Gastrocnemius medialis (tissue), 4 donors: Measurements from ENCODE around the gene NOL4L. TPM values are rescaled to one million over a fixed set of nuclear protein-coding genes. Genes with fewer than 3 reads are reported as not detected.

ENCODE experiments used
- ATAC-seq, 2 donors: fragments of 150-250 bp; one replicate each; pipeline ENCODE4 v1.9.1; 2016
- DNase-seq, 2 donors: peaks; one replicate each; pipeline ENCODE4 v3.0.0-alpha.2; 2019
- H3K27ac ChIP-seq, 4 donors: fragments of 200-600 bp; sonication (generic); 1 replicate in 1 of 4; 2 replicates in 3 of 4; pipeline ENCODE4 v1.5.1; 2016 to 2018; ENCODE audit warnings: mild to moderate bottlenecking in 2 of 4, moderate library complexity in 1 of 4
- H3K27me3 ChIP-seq, 3 donors: fragments of 200-600 bp; sonication (generic) in 2 of 3; 1 replicate in 1 of 3; 2 replicates in 2 of 3; pipeline versions ENCODE4 v1.5.1 to v1.6.0; 2016 to 2019; ENCODE audit warnings: mild to moderate bottlenecking in 1 of 3, moderate library complexity in 1 of 3
- H3K36me3 ChIP-seq, 2 donors: fragments of 200-600 bp; sonication (generic) in 1 of 2; one replicate each; pipeline ENCODE4 v1.5.1; 2017 to 2018
- H3K4me1 ChIP-seq, 2 donors: fragments of 200-600 bp; sonication (generic) in 1 of 2; one replicate each; pipeline ENCODE4 v1.5.1; 2016 to 2017; ENCODE audit warnings: mild to moderate bottlenecking in 2 of 2
- H3K4me3 ChIP-seq, 4 donors: fragments of 200-600 bp; sonication (generic) in 3 of 4; 1 replicate in 1 of 4; 2 replicates in 3 of 4; pipeline ENCODE4 v1.5.1; 2016 to 2019; ENCODE audit warnings: mild to moderate bottlenecking in 2 of 4
- H3K9me3 ChIP-seq, 3 donors: fragments of 200-600 bp; sonication (generic) in 2 of 3; 1 replicate in 1 of 3; 2 replicates in 2 of 3; pipeline ENCODE4 v1.5.1; 2016 to 2019
- CTCF ChIP-seq, 5 experiments: fragments of 450-650 bp in 3 of 5; fragments of 200-600 bp in 2 of 5; sonication (generic) in 2 of 5; IDR thresholded peaks in 4 of 5; conservative IDR thresholded peaks in 1 of 5; 1 replicate in 4 of 5; 2 replicates in 1 of 5; pipeline ENCODE4 v1.5.1; 2016 to 2019; ENCODE audit warnings: antibody characterized with exemption in 5 of 5, mild to moderate bottlenecking in 3 of 5, moderate library complexity in 3 of 5
- POLR2A ChIP-seq, 2 donors: fragments of 450-650 bp; IDR thresholded peaks; one replicate each; pipeline ENCODE4 v1.6.1; 2017; ENCODE audit warnings: antibody characterized with exemption in 2 of 2, mild to moderate bottlenecking in 2 of 2, moderate library complexity in 2 of 2
- in situ Hi-C, 4 donors: fragments of 200-750 bp; cut with MboI; loops; one replicate each; pipeline versions ENCODE4 v1.15.0 to v1.8.0; 2017; ENCODE audit warnings: low sequenced_read_pairs in 4 of 4
- intact Hi-C: fragments of 100-400 bp; cut with DNase I; formaldehyde crosslinking; loops from one replicate; pipeline ENCODE4 v1.15.1; 2023; ENCODE audit warnings: low total_unique reads
- total RNA-seq, 4 donors: library from RNA; depleted of rRNA; stranded (reverse); fragments of >200 nt; gene quantifications; one replicate each; pipeline versions ENCODE4 v1.1.0 to v1.2.3, GENCODE V29; 2016

NOL4L gene
- total RNA-seq, 4 donors from 2014 or later = 1.4 to 1.9 (median 1.7) TPM

DNA sequence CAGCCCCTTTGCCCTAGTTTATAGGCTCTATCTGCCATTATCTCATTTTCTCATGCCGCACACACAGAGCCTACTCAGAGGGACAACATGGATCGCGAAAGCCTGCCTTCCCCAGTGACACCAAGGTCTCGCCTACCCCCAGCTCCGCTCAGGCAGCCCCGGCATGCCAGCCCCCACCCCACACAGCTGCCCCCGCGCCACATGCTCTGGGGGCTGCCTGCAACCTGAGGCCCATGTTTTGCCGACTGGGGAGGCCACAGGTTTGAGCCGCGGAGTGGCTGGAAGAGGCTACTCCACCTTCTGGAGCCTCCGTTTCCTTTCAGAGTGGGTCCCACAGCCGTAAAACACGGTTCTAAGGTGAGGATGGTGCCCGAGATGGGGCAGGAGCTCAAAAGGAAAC, 124.9 kb downstream of the NOL4L start:
- no peak for ATAC-seq
- Histone ChIP-seq H3K27ac (no peak overlapping the region), H3K9me3 (no peaks in the 10 kb centered on the region), H3K36me3 (no peaks in the 10 kb centered on the region), H3K4me3 (no peak overlapping the region), H3K27me3 (no peaks in the 10 kb centered on the region), H3K4me1 (peaks cover 4 to 13% of the 10 kb centered on the region in 2 donors)
- in situ Hi-C loops (no loop called here), intact Hi-C loops (no loop called here)
- no peak for TF ChIP-seq CTCF (IDR thresholded peaks at IDR 0.05 in 4 of 5, conservative IDR thresholded peaks at IDR 0.05 in 1 of 5)
- no peak for TF ChIP-seq POLR2A (IDR thresholded peaks at IDR 0.05)
- no peak for DNase-seq

- Histone ChIP-seq H3K27me3 (no peaks in the 10 kb centered on the region), H3K27ac (no peak overlapping the region), H3K9me3 (no peaks in the 10 kb centered on the region), H3K4me3 (no peak overlapping the region), H3K4me1 (peaks cover 4 to 13% of the 10 kb centered on the region in 2 donors), H3K36me3 (no peaks in the 10 kb centered on the region)
- TF ChIP-seq POLR2A (IDR thresholded peaks at IDR 0.05) (no peak), CTCF (IDR thresholded peaks at IDR 0.05 in 4 of 5, conservative IDR thresholded peaks at IDR 0.05 in 1 of 5) (no peak)
- no peak for DNase-seq
- in situ Hi-C loops (no loop called here), intact Hi-C loops (no loop called here)
- no peak for ATAC-seq
Observed at GRCh38 chr20:32458837-32459220, 126.3 kb downstream of the NOL4L start.

DNA sequence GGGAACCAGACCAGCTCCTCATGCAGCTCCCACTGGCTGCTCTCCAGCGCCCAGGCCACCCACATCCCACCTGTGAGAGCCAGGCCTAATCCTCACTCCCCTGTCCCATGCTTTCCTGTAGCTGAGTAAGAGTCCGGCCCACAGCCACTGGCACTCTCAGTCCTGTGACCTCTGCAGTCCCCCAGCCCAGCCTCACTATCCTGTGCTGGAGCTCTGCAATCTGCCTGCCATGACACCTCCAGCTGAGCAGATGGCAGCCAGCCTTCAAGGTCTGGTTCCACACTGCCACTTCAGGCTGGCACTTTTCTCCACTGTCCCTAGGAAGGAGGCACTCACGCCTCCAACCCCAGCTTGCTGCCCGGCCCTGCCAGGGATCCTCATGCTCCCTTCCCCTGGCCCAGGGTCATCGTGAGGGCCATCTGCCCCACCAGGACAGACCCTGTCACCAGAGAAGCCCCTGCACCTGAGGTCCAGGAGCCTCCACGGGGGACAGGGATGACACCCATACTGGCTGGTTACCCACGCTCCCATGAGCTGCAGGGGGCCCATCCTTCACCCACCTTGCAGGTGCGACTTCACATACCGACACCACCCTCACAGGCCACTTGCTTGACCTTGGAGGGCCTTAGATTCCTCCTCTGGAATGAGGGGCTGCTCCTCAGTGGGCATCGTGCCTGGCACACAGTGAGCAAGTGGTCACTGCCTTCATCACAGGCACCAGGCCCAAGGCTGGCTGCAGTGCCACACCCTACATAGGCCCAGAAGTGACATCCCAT, 126.9 kb downstream of the NOL4L start:
- H3K4me1 ChIP-seq = peaks cover 4 to 13% of the 10 kb centered on the region in 2 donors
- no peak overlapping the region for H3K27ac ChIP-seq
- intact Hi-C loops = no loop called here
- H3K36me3 ChIP-seq = no peaks in the 10 kb centered on the region
- no peak for TF ChIP-seq POLR2A (IDR thresholded peaks at IDR 0.05)
- no peak for TF ChIP-seq CTCF (IDR thresholded peaks at IDR 0.05 in 4 of 5, conservative IDR thresholded peaks at IDR 0.05 in 1 of 5)
- in situ Hi-C loops = no loop called here
- H3K9me3 ChIP-seq = no peaks in the 10 kb centered on the region
- DNase-seq (no peak), ATAC-seq (no peak)
- H3K27me3 ChIP-seq = no peaks in the 10 kb centered on the region
- no peak overlapping the region for H3K4me3 ChIP-seq

- TF ChIP-seq POLR2A (IDR thresholded peaks at IDR 0.05) (no peak), CTCF (IDR thresholded peaks at IDR 0.05 in 4 of 5, conservative IDR thresholded peaks at IDR 0.05 in 1 of 5) (no peak)
- intact Hi-C loops = loop anchor here (2.0 kb wide), 1 partner anchor 121 kb away; no protein-coding TSS in a partner anchor
- Histone ChIP-seq H3K4me1 (peaks cover 4 to 13% of the 10 kb centered on the region in 2 donors), H3K9me3 (no peaks in the 10 kb centered on the region), H3K27me3 (no peaks in the 10 kb centered on the region), H3K36me3 (no peaks in the 10 kb centered on the region), H3K4me3 (peak overlapping the region; percentile 46 to 55 (median 53)), H3K27ac (no peak overlapping the region)
- in situ Hi-C loops = no loop called here
- peak; percentile 17 to 23 for ATAC-seq
- DNase-seq = no peak
Observed at GRCh38 chr20:32457479-32457986, 127.6 kb downstream of the NOL4L start.
